OCI-LY3 (cell line): Measurements from ENCODE around the gene DELE1.

Experiments
- H2AFZ ChIP-seq: fragments of 200-600, 300-600 bp; shearing (Covaris generic); 2 replicates; pipeline ENCODE4 v1.6.0; 2014; ENCODE audit warnings: antibody characterized with exemption, low read depth, low read length
- H3K27ac ChIP-seq: fragments of 200-600, 300-600 bp; sonication (generic); 2 replicates; pipeline ENCODE4 v1.5.1; 2014; ENCODE audit warnings: mild to moderate bottlenecking, low read length, moderate library complexity, mixed read lengths
- H3K27me3 ChIP-seq: fragments of 200-600, 300-600 bp; sonication (generic); 2 replicates; pipeline ENCODE4 v1.6.1; 2014; ENCODE audit warnings: low read depth, low read length, mixed read lengths
- H3K36me3 ChIP-seq: fragments of 200-600, 300-600 bp; sonication (generic); replicated peaks from 2 replicates; pipeline ENCODE3; 2014; ENCODE audit warnings: low read depth, low read length, mixed read lengths
- H3K4me1 ChIP-seq: fragments of 300-600, 200-600 bp; sonication (generic); 2 replicates; pipeline ENCODE4 v1.6.1; 2014; ENCODE audit warnings: low read length, mixed read lengths
- H3K4me2 ChIP-seq: fragments of 200-600, 300-600 bp; sonication (generic); 2 replicates; pipeline ENCODE4 v1.6.1; 2014; ENCODE audit warnings: low read length, mixed read lengths
- H3K4me3 ChIP-seq: fragments of 300-600, 200-600 bp; sonication (generic); 2 replicates; pipeline ENCODE4 v1.5.1; 2014; ENCODE audit warnings: antibody characterized with exemption, mild to moderate bottlenecking, low read length, moderate library complexity
- H3K79me2 ChIP-seq: fragments of 300-600, 200-600 bp; shearing (Covaris generic); 2 replicates; pipeline ENCODE4 v1.6.1; 2014; ENCODE audit warnings: mild to moderate bottlenecking, low read length, mixed read lengths
- H3K9ac ChIP-seq: fragments of 300-600, 200-600 bp; shearing (Covaris generic); 2 replicates; pipeline ENCODE4 v1.6.0; 2014; ENCODE audit warnings: mild to moderate bottlenecking, low read length, moderate library complexity
- H3K9me3 ChIP-seq: fragments of 200-600, 300-600 bp; shearing (Covaris generic); 2 replicates; pipeline ENCODE4 v1.6.1; 2014; ENCODE audit warnings: low read length, mixed read lengths; ENCODE audit not compliant: insufficient read depth
- H4K20me1 ChIP-seq: fragments of 200-600, 300-600 bp; sonication (generic); 2 replicates; pipeline ENCODE4 v1.6.1; 2016; ENCODE audit warnings: low read length, mixed read lengths; ENCODE audit not compliant: insufficient read depth
- CTCF ChIP-seq: fragments of 200-600, 300-600 bp; sonication (generic); IDR thresholded peaks from 2 replicates; pipeline ENCODE4 v1.5.1; 2014; ENCODE audit warnings: antibody characterized with exemption, low read length, low read depth
- EZH2phosphoT487 ChIP-seq: fragments of 200-600 bp; shearing (Covaris generic); IDR thresholded peaks from 2 replicates; pipeline ENCODE4 v1.6.1; 2018; ENCODE audit warnings: antibody characterized with exemption, mixed run types, low read depth

The DELE1 gene

GRCh38 chr5:141982626-141983025 is 59.0 kb downstream of the DELE1 start:
- no peaks in the 10 kb centered on the region for H3K9me3 ChIP-seq
- no peak overlapping the region for H3K4me3 ChIP-seq
- TF ChIP-seq CTCF = no peak
- TF ChIP-seq EZH2phosphoT487 = no peak
- no peaks in the 10 kb centered on the region for H3K27me3 ChIP-seq
- H3K9ac ChIP-seq = no peak overlapping the region
- H3K4me1 ChIP-seq = no peaks in the 10 kb centered on the region
- H3K79me2 ChIP-seq = no peaks in the 10 kb centered on the region
- H4K20me1 ChIP-seq = no peaks in the 10 kb centered on the region
- no peak overlapping the region for H2AFZ ChIP-seq
- H3K27ac ChIP-seq = no peak overlapping the region
- peaks cover 26% of the 10 kb centered on the region for H3K36me3 ChIP-seq
- no peak overlapping the region for H3K4me2 ChIP-seq

- Histone ChIP-seq H2AFZ (no peak overlapping the region), H3K9ac (no peak overlapping the region), H3K79me2 (no peaks in the 10 kb centered on the region), H4K20me1 (no peaks in the 10 kb centered on the region), H3K9me3 (no peaks in the 10 kb centered on the region), H3K27me3 (no peaks in the 10 kb centered on the region), H3K4me2 (no peak overlapping the region), H3K27ac (no peak overlapping the region), H3K4me3 (no peak overlapping the region), H3K4me1 (no peaks in the 10 kb centered on the region), H3K36me3 (peaks cover 16% of the 10 kb centered on the region)
- no peak for TF ChIP-seq EZH2phosphoT487
- TF ChIP-seq CTCF = no peak
Observed at GRCh38 chr5:141986072-141986471, 62.4 kb downstream of the DELE1 start.

GRCh38 chr5:141989720-141990119 is 66.0 kb downstream of the DELE1 start:
- Histone ChIP-seq H4K20me1 (no peaks in the 10 kb centered on the region), H3K36me3 (peaks cover 23% of the 10 kb centered on the region), H3K4me3 (no peak overlapping the region), H3K9ac (no peak overlapping the region), H2AFZ (no peak overlapping the region), H3K79me2 (no peaks in the 10 kb centered on the region), H3K27ac (no peak overlapping the region), H3K4me1 (no peaks in the 10 kb centered on the region), H3K4me2 (no peak overlapping the region), H3K9me3 (no peaks in the 10 kb centered on the region), H3K27me3 (no peaks in the 10 kb centered on the region)
- TF ChIP-seq CTCF = no peak
- no peak for TF ChIP-seq EZH2phosphoT487
